Panc1 (cell line): ENCODE results near the gene TP73. TPM values are rescaled to one million over a fixed set of nuclear protein-coding genes. Genes with fewer than 3 reads are reported as not detected.

Experiments
- ATAC-seq: fragments of 200-7000 bp; cut with Tn5 transposase; 2 replicates; pipeline ENCODE4 v1.9.1; 2020; ENCODE audit warnings: mild to moderate bottlenecking, moderate library complexity
- BruUV-seq: library from RNA; stranded (reverse); fragments of 400-500 nt; replicated peaks from 2 replicates; lab custom pipeline; 2021; lab: Mats Ljungman, UMichigan
- CTCF ChIA-PET: fragments of 300-600 bp; sonication (Branson Sonifier 250); formaldehyde crosslinking; loops from one replicate; lab custom pipeline; 2022; ENCODE audit warnings: antibody characterized with exemption; lab: Charles Lee
- POLR2A ChIA-PET: fragments of 300-600 bp; sonication (Branson Sonifier 250); formaldehyde crosslinking; loops from one replicate; lab custom pipeline; 2022; ENCODE audit warnings: antibody characterized with exemption; lab: Charles Lee
- DNase-seq: peaks from one replicate; pipeline ENCODE4 v3.0.0-alpha.2; 2010; ENCODE audit warnings: low read depth, low spot score
- H3K27ac ChIP-seq: 2 replicates; pipeline ENCODE4 v1.5.1; 2011; ENCODE audit warnings: mild to moderate bottlenecking, low read length, inconsistent platforms
- H3K27me3 ChIP-seq: fragments of 200-500 bp; sonication (Bioruptor generic); 2 replicates; pipeline ENCODE4 v1.6.0; 2014; ENCODE audit warnings: low read length, inconsistent platforms; ENCODE audit not compliant: control insufficient read depth, insufficient read depth
- H3K36me3 ChIP-seq: fragments of 200-500 bp; sonication (Bioruptor generic); 2 replicates; pipeline ENCODE4 v1.5.1; 2014; ENCODE audit warnings: inconsistent platforms, mild to moderate bottlenecking, low read length, moderate library complexity; ENCODE audit not compliant: control insufficient read depth, insufficient read depth
- H3K4me1 ChIP-seq: 2 replicates; pipeline ENCODE4 v1.5.1; 2011; ENCODE audit warnings: inconsistent platforms, mild to moderate bottlenecking, low read length, moderate library complexity; ENCODE audit not compliant: control insufficient read depth, insufficient read depth
- H3K4me3 ChIP-seq, 2 experiments: 2 replicates each; pipeline ENCODE4 v1.5.1; 2011 to 2012; ENCODE audit warnings: low read depth in 2 of 2, low read length in 2 of 2, mild to moderate bottlenecking in 2 of 2, inconsistent platforms in 1 of 2, moderate library complexity in 1 of 2
- H3K9me3 ChIP-seq: fragments of 200-500 bp; sonication (Bioruptor generic); 2 replicates; pipeline ENCODE4 v1.5.1; 2014; ENCODE audit warnings: low read depth, mild to moderate bottlenecking, inconsistent platforms, low read length, moderate library complexity; ENCODE audit not compliant: control insufficient read depth, insufficient read depth
- POLR2AphosphoS5 ChIP-seq: IDR thresholded peaks from 2 replicates; pipeline ENCODE4 v1.6.1; 2012; ENCODE audit warnings: mild to moderate bottlenecking, low read depth, low read length, moderate library complexity
- REST ChIP-seq, 2 experiments: IDR thresholded peaks; 2 replicates each; pipeline ENCODE4 v1.6.1; 2011 to 2012; ENCODE audit warnings: low read depth in 2 of 2, control low read depth in 1 of 2, low read length in 1 of 2, mild to moderate bottlenecking in 1 of 2, moderate library complexity in 1 of 2; ENCODE audit not compliant: insufficient read depth in 1 of 2
- SIN3A ChIP-seq: IDR thresholded peaks from 2 replicates; pipeline ENCODE4 v1.6.1; 2012; ENCODE audit warnings: low read depth, mild to moderate bottlenecking, low read length, moderate library complexity, borderline replicate concordance; ENCODE audit not compliant: insufficient read depth
- TCF7L2 ChIP-seq: IDR thresholded peaks from 2 replicates; pipeline ENCODE4 v1.6.1; 2011; ENCODE audit warnings: mild to moderate bottlenecking, low read depth, low read length, inconsistent platforms
- in situ Hi-C: cut with HindIII; loops from 2 replicates; pipeline ENCODE4 v1.10.0; 2016; ENCODE audit warnings: low sequenced_read_pairs, low pct_unique_long_range_greater_than_20kb
- intact Hi-C: fragments of 100-400 bp; cut with micrococcal nuclease; formaldehyde crosslinking; loops from one replicate; pipeline ENCODE4 v1.10.0; 2022; ENCODE audit not compliant: unreplicated experiment
- total RNA-seq: library from RNA; stranded (reverse); gene quantifications from one replicate; pipeline ENCODE4 v1.2.1, GENCODE V29; 2021; ENCODE audit not compliant: unreplicated experiment
- TF ChIP-seq, protein P1 (sequence below): fragments of 450-650 bp; IDR thresholded peaks from 2 replicates; pipeline ENCODE4 v1.5.1; 2017; ENCODE audit warnings: mild to moderate bottlenecking

TP73 gene
- total RNA-seq, 1 experiment from 2014 or later: 4.7 TPM

- Histone ChIP-seq H3K36me3 (no peaks in the 10 kb centered on the region), H3K27me3 (no peaks in the 10 kb centered on the region), H3K27ac (no peak overlapping the region), H3K9me3 (no peaks in the 10 kb centered on the region), H3K4me3 (no peak overlapping the region), H3K4me1 (peaks cover 6% of the 10 kb centered on the region)
- ATAC-seq (no peak), DNase-seq (no peak)
- TF ChIP-seq, protein P1, sequence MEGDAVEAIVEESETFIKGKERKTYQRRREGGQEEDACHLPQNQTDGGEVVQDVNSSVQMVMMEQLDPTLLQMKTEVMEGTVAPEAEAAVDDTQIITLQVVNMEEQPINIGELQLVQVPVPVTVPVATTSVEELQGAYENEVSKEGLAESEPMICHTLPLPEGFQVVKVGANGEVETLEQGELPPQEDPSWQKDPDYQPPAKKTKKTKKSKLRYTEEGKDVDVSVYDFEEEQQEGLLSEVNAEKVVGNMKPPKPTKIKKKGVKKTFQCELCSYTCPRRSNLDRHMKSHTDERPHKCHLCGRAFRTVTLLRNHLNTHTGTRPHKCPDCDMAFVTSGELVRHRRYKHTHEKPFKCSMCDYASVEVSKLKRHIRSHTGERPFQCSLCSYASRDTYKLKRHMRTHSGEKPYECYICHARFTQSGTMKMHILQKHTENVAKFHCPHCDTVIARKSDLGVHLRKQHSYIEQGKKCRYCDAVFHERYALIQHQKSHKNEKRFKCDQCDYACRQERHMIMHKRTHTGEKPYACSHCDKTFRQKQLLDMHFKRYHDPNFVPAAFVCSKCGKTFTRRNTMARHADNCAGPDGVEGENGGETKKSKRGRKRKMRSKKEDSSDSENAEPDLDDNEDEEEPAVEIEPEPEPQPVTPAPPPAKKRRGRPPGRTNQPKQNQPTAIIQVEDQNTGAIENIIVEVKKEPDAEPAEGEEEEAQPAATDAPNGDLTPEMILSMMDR: no peak
- TF ChIP-seq TCF7L2 (no peak), SIN3A (no peak), REST (IDR thresholded peaks at IDR 0.05; ENCODE audit: insufficient read depth in 1 of 2, low read depth in 2 of 2, low read length in 1 of 2) (no peak), POLR2AphosphoS5 (no peak)
- in situ Hi-C loops: no loop called here
- BruUV-seq: no TSS peak
- intact Hi-C loops: no loop called here
- ChIA-PET POLR2A (no interaction called here), CTCF (no interaction called here)
These were observed 66.4 kb downstream of the TP73 start for GRCh38 chr1:3718764-3719163.

- no peak for ATAC-seq
These were observed 69.7 kb downstream of the TP73 start for GRCh38 chr1:3721955-3722465.

More at GRCh38 chr1:3721955-3722465, 69.7 kb downstream of the TP73 start:
- H3K4me1 ChIP-seq: peaks cover 6% of the 10 kb centered on the region
- no peaks in the 10 kb centered on the region for H3K36me3 ChIP-seq
- intact Hi-C loops (loop anchor here (10.0 kb wide), 2 partner anchors 67 to 97 kb away; partner anchors contain the start of genes TP73, TPRG1L and WRAP73), in situ Hi-C loops (no loop called here)
- BruUV-seq: no TSS peak
- H3K9me3 ChIP-seq: no peaks in the 10 kb centered on the region
- ChIA-PET POLR2A (no interaction called here), CTCF (interaction anchor here (0.7 to 1.2 kb wide), 2 partner anchors 13 to 19 kb away, joined by 3 to 6 read pairs; no protein-coding TSS in a partner anchor)
- no peak for TF ChIP-seq POLR2AphosphoS5
- TF ChIP-seq, protein P1: no peak
- no peak for TF ChIP-seq TCF7L2
- TF ChIP-seq SIN3A: no peak
- TF ChIP-seq REST (IDR thresholded peaks at IDR 0.05; ENCODE audit: insufficient read depth in 1 of 2, low read depth in 2 of 2, low read length in 1 of 2): no peak
- no peaks in the 10 kb centered on the region for H3K27me3 ChIP-seq
- DNase-seq: no peak
- H3K27ac ChIP-seq: no peak overlapping the region
- H3K4me3 ChIP-seq: no peak overlapping the region
